ENCODE data around the gene LGI2.
"Not testable (repeated sequence)": the region's sequence is repeated elsewhere in the genome, so short reads cannot be mapped to it uniquely, and the experiment has no call there.

LGI2 gene

GRCh38 chr4:25015012-25015411 lies 15.7 kb downstream of the LGI2 start:
- Histone ChIP-seq H3K4me1 (ENCODE audit: insufficient read depth, low read length, poor library complexity, severe bottlenecking) (no peaks in the 10 kb centered on the region), H3K27me3 (ENCODE audit: insufficient read depth, low read length, poor library complexity, severe bottlenecking) (no peaks in the 10 kb centered on the region), H3K4me3 (ENCODE audit: low read length, poor library complexity, severe bottlenecking) (no peak overlapping the region), H3F3A (ENCODE audit: low read depth) (no peaks in the 10 kb centered on the region), H3K9ac (ENCODE audit: low read depth, low read length, poor library complexity, severe bottlenecking) (no peak overlapping the region), H2AFZ (ENCODE audit: low read length) (no peak overlapping the region), H3K36me3 (ENCODE audit: insufficient read depth, low read length) (no peaks in the 10 kb centered on the region), H3K9me3 (ENCODE audit: insufficient read depth, low read depth, low read length) (no peaks in the 10 kb centered on the region), H3K9me2 (replicated peaks; ENCODE audit: low read depth, low read length) (no peaks in the 10 kb centered on the region), H4K20me1 (ENCODE audit: insufficient read depth, low read length, poor library complexity, severe bottlenecking) (no peaks in the 10 kb centered on the region), H3K79me2 (ENCODE audit: insufficient read depth, low read length) (no peaks in the 10 kb centered on the region), H3K4me2 (ENCODE audit: low read depth, low read length, poor library complexity, severe bottlenecking) (no peak overlapping the region)
- TF ChIP-seq EZH2phosphoT487 (IDR thresholded peaks at IDR 0.05; ENCODE audit: borderline replicate concordance), result no peak
- TF ChIP-seq, protein P1, sequence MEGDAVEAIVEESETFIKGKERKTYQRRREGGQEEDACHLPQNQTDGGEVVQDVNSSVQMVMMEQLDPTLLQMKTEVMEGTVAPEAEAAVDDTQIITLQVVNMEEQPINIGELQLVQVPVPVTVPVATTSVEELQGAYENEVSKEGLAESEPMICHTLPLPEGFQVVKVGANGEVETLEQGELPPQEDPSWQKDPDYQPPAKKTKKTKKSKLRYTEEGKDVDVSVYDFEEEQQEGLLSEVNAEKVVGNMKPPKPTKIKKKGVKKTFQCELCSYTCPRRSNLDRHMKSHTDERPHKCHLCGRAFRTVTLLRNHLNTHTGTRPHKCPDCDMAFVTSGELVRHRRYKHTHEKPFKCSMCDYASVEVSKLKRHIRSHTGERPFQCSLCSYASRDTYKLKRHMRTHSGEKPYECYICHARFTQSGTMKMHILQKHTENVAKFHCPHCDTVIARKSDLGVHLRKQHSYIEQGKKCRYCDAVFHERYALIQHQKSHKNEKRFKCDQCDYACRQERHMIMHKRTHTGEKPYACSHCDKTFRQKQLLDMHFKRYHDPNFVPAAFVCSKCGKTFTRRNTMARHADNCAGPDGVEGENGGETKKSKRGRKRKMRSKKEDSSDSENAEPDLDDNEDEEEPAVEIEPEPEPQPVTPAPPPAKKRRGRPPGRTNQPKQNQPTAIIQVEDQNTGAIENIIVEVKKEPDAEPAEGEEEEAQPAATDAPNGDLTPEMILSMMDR (conservative IDR thresholded peaks at IDR 0.05; ENCODE audit: low read length), result no peak

DNA sequence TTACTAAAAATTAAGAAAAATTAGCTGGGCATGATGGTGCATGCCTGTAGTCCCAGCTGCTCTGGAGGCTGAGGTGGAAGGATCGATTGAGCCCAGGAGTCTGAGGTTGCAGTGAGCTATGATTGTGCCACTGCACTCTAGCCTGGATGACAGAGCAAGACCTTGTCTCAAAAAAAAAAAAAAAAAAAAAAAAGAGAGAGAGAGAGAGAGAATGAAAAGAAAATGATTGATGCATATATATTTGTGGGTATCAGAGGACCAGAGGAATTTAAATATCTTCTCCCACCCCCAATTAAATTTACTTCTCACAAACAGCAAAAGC lies 16.1 kb downstream of the LGI2 start:
- H3K4me3 ChIP-seq (ENCODE audit: low read length, poor library complexity, severe bottlenecking); H4K20me1 ChIP-seq (ENCODE audit: insufficient read depth, low read length, poor library complexity, severe bottlenecking); H3K4me1 ChIP-seq (ENCODE audit: insufficient read depth, low read length, poor library complexity, severe bottlenecking); H3K9me3 ChIP-seq (ENCODE audit: insufficient read depth, low read depth, low read length); H3K9me2 ChIP-seq (replicated peaks; ENCODE audit: low read depth, low read length); H3K9ac ChIP-seq (ENCODE audit: low read depth, low read length, poor library complexity, severe bottlenecking); H3K79me2 ChIP-seq (ENCODE audit: insufficient read depth, low read length); H3K36me3 ChIP-seq (ENCODE audit: insufficient read depth, low read length); H2AFZ ChIP-seq (ENCODE audit: low read length); H3F3A ChIP-seq (ENCODE audit: low read depth); H3K27me3 ChIP-seq (ENCODE audit: insufficient read depth, low read length, poor library complexity, severe bottlenecking); H3K4me2 ChIP-seq (ENCODE audit: low read depth, low read length, poor library complexity, severe bottlenecking): not testable (repeated sequence)

GRCh38 chr4:25013756-25014661 lies 16.7 kb downstream of the LGI2 start:
- H3F3A ChIP-seq (ENCODE audit: low read depth), result no peaks in the 10 kb centered on the region
- no peaks in the 10 kb centered on the region for H3K79me2 ChIP-seq (ENCODE audit: insufficient read depth, low read length)
- no peak overlapping the region for H3K4me3 ChIP-seq (ENCODE audit: low read length, poor library complexity, severe bottlenecking)
- no peaks in the 10 kb centered on the region for H3K36me3 ChIP-seq (ENCODE audit: insufficient read depth, low read length)
- H3K9me3 ChIP-seq (ENCODE audit: insufficient read depth, low read depth, low read length), result peaks cover 2% of the 10 kb centered on the region; the same call in 1 of the 2 replicates
- TF ChIP-seq EZH2phosphoT487 (IDR thresholded peaks at IDR 0.05; ENCODE audit: borderline replicate concordance), result no peak
- TF ChIP-seq, protein P1 (conservative IDR thresholded peaks at IDR 0.05; ENCODE audit: low read length), result no peak
- no peak overlapping the region for H3K4me2 ChIP-seq (ENCODE audit: low read depth, low read length, poor library complexity, severe bottlenecking)
- H2AFZ ChIP-seq (ENCODE audit: low read length), result no peak overlapping the region
- no peaks in the 10 kb centered on the region for H4K20me1 ChIP-seq (ENCODE audit: insufficient read depth, low read length, poor library complexity, severe bottlenecking)
- no peak overlapping the region for H3K9ac ChIP-seq (ENCODE audit: low read depth, low read length, poor library complexity, severe bottlenecking)
- no peaks in the 10 kb centered on the region for H3K9me2 ChIP-seq (replicated peaks; ENCODE audit: low read depth, low read length)
- no peaks in the 10 kb centered on the region for H3K27me3 ChIP-seq (ENCODE audit: insufficient read depth, low read length, poor library complexity, severe bottlenecking)
- no peaks in the 10 kb centered on the region for H3K4me1 ChIP-seq (ENCODE audit: insufficient read depth, low read length, poor library complexity, severe bottlenecking)

DNA sequence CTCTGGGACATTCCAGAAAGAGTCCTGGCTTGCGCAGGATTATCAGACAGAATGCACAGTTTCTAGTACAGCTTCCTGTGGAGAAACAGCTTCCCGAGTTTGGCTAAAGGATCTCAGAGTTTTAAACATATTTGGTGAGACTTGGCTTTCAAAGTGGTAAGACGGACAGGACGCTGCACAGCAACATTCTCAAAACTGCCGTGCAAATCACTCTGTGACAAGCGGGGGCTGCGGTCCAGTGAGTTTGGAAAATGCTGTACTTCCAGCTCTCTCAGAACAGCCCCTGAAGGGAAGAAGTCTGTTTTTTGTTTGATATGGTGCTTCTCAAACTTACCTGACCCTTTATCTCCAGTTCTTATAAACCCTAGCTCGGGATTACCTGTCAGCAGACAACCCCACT lies 18.1 kb downstream of the LGI2 start:
- Histone ChIP-seq H3K9me2 (replicated peaks; ENCODE audit: low read depth, low read length) (no peaks in the 10 kb centered on the region), H3K36me3 (ENCODE audit: insufficient read depth, low read length) (no peaks in the 10 kb centered on the region), H3K9ac (ENCODE audit: low read depth, low read length, poor library complexity, severe bottlenecking) (no peak overlapping the region), H2AFZ (ENCODE audit: low read length) (no peak overlapping the region), H3F3A (ENCODE audit: low read depth) (no peaks in the 10 kb centered on the region), H3K4me3 (ENCODE audit: low read length, poor library complexity, severe bottlenecking) (no peak overlapping the region), H3K79me2 (ENCODE audit: insufficient read depth, low read length) (no peaks in the 10 kb centered on the region), H3K4me1 (ENCODE audit: insufficient read depth, low read length, poor library complexity, severe bottlenecking) (no peaks in the 10 kb centered on the region), H3K9me3 (ENCODE audit: insufficient read depth, low read depth, low read length) (peaks cover 3% of the 10 kb centered on the region; the same call in 1 of the 2 replicates), H3K4me2 (ENCODE audit: low read depth, low read length, poor library complexity, severe bottlenecking) (no peak overlapping the region), H3K27me3 (ENCODE audit: insufficient read depth, low read length, poor library complexity, severe bottlenecking) (no peaks in the 10 kb centered on the region), H4K20me1 (ENCODE audit: insufficient read depth, low read length, poor library complexity, severe bottlenecking) (no peaks in the 10 kb centered on the region)
- TF ChIP-seq, protein P1 (conservative IDR thresholded peaks at IDR 0.05; ENCODE audit: low read length), result no peak
- TF ChIP-seq EZH2phosphoT487 (IDR thresholded peaks at IDR 0.05; ENCODE audit: borderline replicate concordance), result no peak
